Vagina (tissue), 2 donors: ENCODE data around the gene TPST2.

Experiments
- CTCF ChIP-seq, 3 experiments: fragments of 450-650 bp in 2 of 3; fragments of 200-600 bp in 1 of 3; sonication (generic) in 1 of 3; IDR thresholded peaks; one replicate each; pipeline ENCODE4 v1.5.1; 2017 to 2019; ENCODE audit warnings: antibody characterized with exemption in 3 of 3, mild to moderate bottlenecking in 2 of 3, moderate library complexity in 2 of 3
- POLR2A ChIP-seq, 2 donors: fragments of 450-650 bp; IDR thresholded peaks; one replicate each; pipeline ENCODE4 v1.6.1; 2017; ENCODE audit warnings: antibody characterized with exemption in 2 of 2, mild to moderate bottlenecking in 2 of 2, moderate library complexity in 2 of 2
- POLR2AphosphoS5 ChIP-seq, 2 donors: sonication (generic); formaldehyde crosslinking; IDR thresholded peaks; one replicate each; pipeline ENCODE4 v1.9.0; 2017; ENCODE audit warnings: antibody characterized with exemption in 2 of 2, mild to moderate bottlenecking in 2 of 2, low read depth in 1 of 2; ENCODE audit not compliant: insufficient read depth in 1 of 2

- TF ChIP-seq CTCF (IDR thresholded peaks at IDR 0.05) (no peak), POLR2A (IDR thresholded peaks at IDR 0.05) (no peak), POLR2AphosphoS5 (IDR thresholded peaks at IDR 0.05; ENCODE audit: insufficient read depth in 1 of 2, low read depth in 1 of 2) (no peak)
These were observed 15.8 kb downstream of the TPST2 start for GRCh38 chr22:26574001-26574723.
